ENCODE measurements around the gene IFNA7.
"Not testable (repeated sequence)": the region's sequence is repeated elsewhere in the genome, so short reads cannot be mapped to it uniquely, and the experiment has no call there.

DNA sequence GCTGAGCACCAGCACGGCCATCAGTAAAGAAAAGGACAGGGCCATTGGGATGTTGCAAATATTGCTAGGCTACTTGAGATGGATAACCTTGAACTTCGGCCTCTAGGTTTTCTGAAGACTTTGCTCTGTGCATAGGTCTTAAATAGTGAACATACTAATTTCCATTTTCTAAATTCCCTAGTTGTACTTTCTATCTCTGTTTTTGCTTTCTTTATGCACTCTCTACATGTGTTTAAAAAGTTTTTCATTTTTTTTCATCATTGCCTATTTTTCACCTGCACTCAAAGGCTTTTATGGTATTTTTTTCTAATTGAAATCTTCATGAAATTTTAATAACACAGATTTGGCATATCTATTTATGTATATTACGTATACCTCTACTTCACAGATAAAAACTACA lies 14.5 kb downstream of the IFNA7 start, which contains the start of gene IFNA4:
- TF ChIP-seq, protein P1, sequence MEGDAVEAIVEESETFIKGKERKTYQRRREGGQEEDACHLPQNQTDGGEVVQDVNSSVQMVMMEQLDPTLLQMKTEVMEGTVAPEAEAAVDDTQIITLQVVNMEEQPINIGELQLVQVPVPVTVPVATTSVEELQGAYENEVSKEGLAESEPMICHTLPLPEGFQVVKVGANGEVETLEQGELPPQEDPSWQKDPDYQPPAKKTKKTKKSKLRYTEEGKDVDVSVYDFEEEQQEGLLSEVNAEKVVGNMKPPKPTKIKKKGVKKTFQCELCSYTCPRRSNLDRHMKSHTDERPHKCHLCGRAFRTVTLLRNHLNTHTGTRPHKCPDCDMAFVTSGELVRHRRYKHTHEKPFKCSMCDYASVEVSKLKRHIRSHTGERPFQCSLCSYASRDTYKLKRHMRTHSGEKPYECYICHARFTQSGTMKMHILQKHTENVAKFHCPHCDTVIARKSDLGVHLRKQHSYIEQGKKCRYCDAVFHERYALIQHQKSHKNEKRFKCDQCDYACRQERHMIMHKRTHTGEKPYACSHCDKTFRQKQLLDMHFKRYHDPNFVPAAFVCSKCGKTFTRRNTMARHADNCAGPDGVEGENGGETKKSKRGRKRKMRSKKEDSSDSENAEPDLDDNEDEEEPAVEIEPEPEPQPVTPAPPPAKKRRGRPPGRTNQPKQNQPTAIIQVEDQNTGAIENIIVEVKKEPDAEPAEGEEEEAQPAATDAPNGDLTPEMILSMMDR (IDR thresholded peaks at IDR 0.05 in 2 of 3, conservative IDR thresholded peaks at IDR 0.05 in 1 of 3; ENCODE audit: control insufficient read depth in 2 of 3, extremely low read depth in 1 of 3, insufficient read depth in 1 of 3, low read depth in 3 of 3, low read length in 3 of 3), result not testable (repeated sequence)
- not testable (repeated sequence) for TF ChIP-seq RAD21 (IDR thresholded peaks at IDR 0.05; ENCODE audit: insufficient read depth, low read depth, low read length)
